ENCODE measurements around the gene ABHD12.

The ABHD12 gene

DNA sequence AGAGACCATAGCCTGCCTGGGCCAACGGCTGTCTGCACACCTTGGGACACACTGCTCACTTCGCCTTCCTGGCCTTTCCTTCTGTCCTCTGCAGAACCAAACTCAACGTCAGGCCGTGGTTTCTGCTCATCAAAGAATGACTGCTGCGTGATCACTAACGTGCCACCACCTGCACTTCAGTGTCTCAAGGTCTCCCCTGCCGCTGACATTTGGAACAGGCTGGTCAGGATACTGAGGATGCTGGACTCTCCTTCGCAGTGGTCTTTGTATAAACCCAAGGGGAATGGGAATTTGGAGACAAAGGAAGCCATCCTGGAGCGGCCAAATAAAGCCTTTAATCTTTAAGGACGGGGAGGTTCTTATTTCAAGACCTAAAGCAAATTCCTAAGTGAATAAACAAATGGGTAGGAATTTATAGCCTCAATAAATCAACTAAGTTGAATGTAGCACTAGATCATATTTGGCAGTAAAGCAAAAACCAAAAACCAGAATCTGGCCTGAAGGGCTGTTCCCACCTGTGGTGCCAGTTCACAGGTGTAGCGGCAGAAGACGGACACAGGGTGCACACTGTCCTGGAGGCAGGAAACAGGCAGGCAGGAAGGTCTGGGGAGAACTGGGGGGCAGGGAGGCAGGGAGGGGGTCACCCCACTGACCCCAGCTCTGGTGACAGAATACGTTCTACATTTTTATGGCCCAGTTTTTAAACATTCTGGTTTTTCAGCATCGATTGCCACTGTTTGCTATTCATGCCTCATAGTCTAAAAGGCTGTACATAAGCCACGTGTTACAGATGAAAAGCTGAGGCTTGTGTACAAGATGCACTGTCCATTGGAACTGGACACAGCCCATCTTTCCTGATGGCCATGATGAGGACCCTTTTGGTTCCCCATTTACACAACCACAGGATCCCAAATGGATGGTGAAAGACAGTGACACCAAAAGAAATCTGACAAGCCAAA lies 36.6 kb downstream of the ABHD12 start:
- Histone ChIP-seq H3K9me3 (ENCODE audit: control insufficient read depth, insufficient read depth, low read length) (no peaks in the 10 kb centered on the region), H3K27me3 (ENCODE audit: control insufficient read depth, insufficient read depth, low read length) (no peaks in the 10 kb centered on the region), H3K4me3 (ENCODE audit: low read length) (no peak overlapping the region), H3K36me3 (ENCODE audit: control insufficient read depth, insufficient read depth, low read length) (no peaks in the 10 kb centered on the region), H3K4me1 (ENCODE audit: control insufficient read depth, insufficient read depth, low read length) (peaks cover 15% of the 10 kb centered on the region), H3K27ac (ENCODE audit: low read length) (no peak overlapping the region)
- no CpG with 5 or more reads among the region's 15 CpGs for WGBS (ENCODE audit: insufficient coverage, insufficient read length)
- DNase-seq (ENCODE audit: low read depth, low spot score) = no peak

DNA sequence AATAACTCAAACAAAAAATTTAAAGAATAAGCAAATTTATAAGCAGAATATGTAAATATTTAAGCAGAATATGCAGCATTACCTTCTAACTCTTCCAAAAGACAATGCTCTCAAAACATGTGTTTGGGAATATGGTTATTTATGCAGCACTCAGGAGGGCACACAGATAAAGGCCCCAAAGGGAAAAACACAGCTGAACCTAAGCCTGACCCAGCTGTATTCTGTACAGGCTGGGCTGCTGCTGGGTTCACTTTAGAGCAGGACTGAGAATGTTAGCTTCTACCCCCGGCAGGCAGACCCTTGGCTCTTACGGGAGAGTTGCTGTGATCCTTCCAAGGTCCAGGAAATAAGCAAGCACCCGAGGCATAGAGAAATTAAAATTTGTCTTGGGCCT lies 37.3 kb downstream of the ABHD12 start:
- DNase-seq (ENCODE audit: low read depth, low spot score) = no peak
- Histone ChIP-seq H3K4me3 (ENCODE audit: low read length) (no peak overlapping the region), H3K4me1 (ENCODE audit: control insufficient read depth, insufficient read depth, low read length) (peaks cover 14% of the 10 kb centered on the region), H3K27ac (ENCODE audit: low read length) (no peak overlapping the region), H3K27me3 (ENCODE audit: control insufficient read depth, insufficient read depth, low read length) (no peaks in the 10 kb centered on the region), H3K9me3 (ENCODE audit: control insufficient read depth, insufficient read depth, low read length) (no peaks in the 10 kb centered on the region), H3K36me3 (ENCODE audit: control insufficient read depth, insufficient read depth, low read length) (no peaks in the 10 kb centered on the region)
- WGBS (ENCODE audit: insufficient coverage, insufficient read length) = no CpG with 5 or more reads among the region's 3 CpGs

DNA sequence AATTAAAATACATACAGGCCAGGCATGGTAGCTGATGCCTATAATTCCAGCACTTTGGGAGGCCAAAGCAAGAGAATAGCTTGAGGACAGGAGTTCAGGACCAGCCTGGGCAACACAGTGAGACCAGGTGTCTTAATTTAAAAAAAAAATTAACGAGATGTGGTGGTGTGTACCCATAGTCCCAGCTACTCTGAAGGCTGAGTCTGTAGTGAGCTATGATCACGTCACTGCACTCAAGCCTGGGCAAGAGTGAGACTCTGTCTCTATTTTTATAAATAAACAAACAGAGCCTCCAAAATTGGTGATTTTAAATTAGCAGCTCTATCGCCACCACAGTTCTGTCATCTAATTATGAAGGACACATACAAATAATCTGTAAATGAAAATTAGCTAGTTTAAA lies 37.9 kb downstream of the ABHD12 start:
- H3K27ac ChIP-seq (ENCODE audit: low read length) = no peak overlapping the region

DNA sequence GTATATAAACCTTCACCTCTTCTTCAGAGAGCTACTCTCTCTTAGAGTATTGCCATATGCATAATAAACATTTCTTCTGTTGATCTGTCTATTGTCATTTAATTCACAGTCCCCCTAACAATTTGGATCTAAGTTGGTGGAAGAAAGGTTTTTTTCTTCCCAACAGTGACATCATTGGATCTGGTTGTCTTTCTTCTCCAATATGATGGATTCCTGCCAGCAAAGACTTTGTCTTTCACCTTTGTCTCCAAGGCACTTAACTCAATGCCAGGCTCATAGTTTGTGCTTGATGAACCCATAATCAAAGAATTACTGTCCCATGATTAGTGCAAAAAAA lies 39.6 kb downstream of the ABHD12 start:
- no peaks in the 10 kb centered on the region for H3K9me3 ChIP-seq (ENCODE audit: control insufficient read depth, insufficient read depth, low read length)
- H3K4me1 ChIP-seq (ENCODE audit: control insufficient read depth, insufficient read depth, low read length) = peaks cover 8% of the 10 kb centered on the region
- H3K27me3 ChIP-seq (ENCODE audit: control insufficient read depth, insufficient read depth, low read length) = no peaks in the 10 kb centered on the region
- no peaks in the 10 kb centered on the region for H3K36me3 ChIP-seq (ENCODE audit: control insufficient read depth, insufficient read depth, low read length)
- DNase-seq (ENCODE audit: low read depth, low spot score) = no peak
- no peak overlapping the region for H3K27ac ChIP-seq (ENCODE audit: low read length)
- H3K4me3 ChIP-seq (ENCODE audit: low read length) = no peak overlapping the region

More for the DNA sequence above, 37.9 kb downstream of the ABHD12 start:
- H3K4me1 ChIP-seq (ENCODE audit: control insufficient read depth, insufficient read depth, low read length) = peaks cover 13% of the 10 kb centered on the region
- no peak for DNase-seq (ENCODE audit: low read depth, low spot score)
- no peaks in the 10 kb centered on the region for H3K9me3 ChIP-seq (ENCODE audit: control insufficient read depth, insufficient read depth, low read length)
- H3K4me3 ChIP-seq (ENCODE audit: low read length) = no peak overlapping the region
- H3K27me3 ChIP-seq (ENCODE audit: control insufficient read depth, insufficient read depth, low read length) = no peaks in the 10 kb centered on the region
- no CpG with 5 or more reads among the region's 3 CpGs for WGBS (ENCODE audit: insufficient coverage, insufficient read length)
- no peaks in the 10 kb centered on the region for H3K36me3 ChIP-seq (ENCODE audit: control insufficient read depth, insufficient read depth, low read length)

DNA sequence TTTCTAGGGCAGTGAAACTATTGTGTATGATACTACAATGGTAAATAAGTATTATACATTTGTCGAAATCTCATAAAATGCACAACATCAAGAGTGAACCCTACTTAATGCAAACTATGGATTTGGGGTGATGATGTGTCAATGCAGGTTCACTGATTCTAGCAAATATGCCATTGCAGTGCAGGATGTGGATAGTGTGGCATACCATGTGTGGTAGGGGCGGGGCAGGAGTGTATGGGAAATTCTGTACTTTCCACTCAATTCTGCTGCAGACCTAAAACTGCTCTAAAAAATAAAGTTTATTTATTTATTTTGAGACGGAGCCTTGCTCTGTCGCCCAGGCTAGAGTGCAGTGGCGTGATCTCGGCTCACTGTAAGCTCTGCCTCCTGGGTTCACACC lies 44.3 kb downstream of the ABHD12 start:
- WGBS (ENCODE audit: insufficient coverage, insufficient read length) = no CpG with 5 or more reads among the region's 6 CpGs
- no peaks in the 10 kb centered on the region for H3K36me3 ChIP-seq (ENCODE audit: control insufficient read depth, insufficient read depth, low read length)
- H3K27me3 ChIP-seq (ENCODE audit: control insufficient read depth, insufficient read depth, low read length) = no peaks in the 10 kb centered on the region
- DNase-seq (ENCODE audit: low read depth, low spot score) = no peak
- H3K4me3 ChIP-seq (ENCODE audit: low read length) = no peak overlapping the region
- no peaks in the 10 kb centered on the region for H3K9me3 ChIP-seq (ENCODE audit: control insufficient read depth, insufficient read depth, low read length)
- H3K4me1 ChIP-seq (ENCODE audit: control insufficient read depth, insufficient read depth, low read length) = peaks cover 2% of the 10 kb centered on the region; the same call in 1 of the 2 replicates
- no peak overlapping the region for H3K27ac ChIP-seq (ENCODE audit: low read length)

DNA sequence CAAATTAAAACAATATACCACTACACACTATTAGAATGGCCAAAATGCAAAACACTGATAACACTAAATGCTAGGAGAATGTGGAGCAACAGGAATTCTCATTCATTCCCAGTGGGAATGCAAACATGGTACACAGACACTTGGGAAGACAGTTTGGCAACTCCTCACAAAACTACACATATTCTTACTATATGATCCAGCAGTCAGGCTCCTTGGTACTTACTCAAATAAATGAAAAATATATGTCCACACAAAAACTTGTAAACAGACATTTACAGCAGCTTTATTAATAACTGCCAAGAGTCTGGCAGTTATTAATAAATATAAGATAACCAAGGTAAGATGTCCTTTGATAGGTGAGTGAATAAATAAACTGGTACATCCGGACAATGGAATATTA lies 44.9 kb downstream of the ABHD12 start:
- no peaks in the 10 kb centered on the region for H3K9me3 ChIP-seq (ENCODE audit: control insufficient read depth, insufficient read depth, low read length)
- no peaks in the 10 kb centered on the region for H3K36me3 ChIP-seq (ENCODE audit: control insufficient read depth, insufficient read depth, low read length)
- H3K4me3 ChIP-seq (ENCODE audit: low read length) = no peak overlapping the region
- no CpG with 5 or more reads among the region's 1 CpG for WGBS (ENCODE audit: insufficient coverage, insufficient read length)
- H3K27ac ChIP-seq (ENCODE audit: low read length) = no peak overlapping the region
- no peaks in the 10 kb centered on the region for H3K27me3 ChIP-seq (ENCODE audit: control insufficient read depth, insufficient read depth, low read length)
- H3K4me1 ChIP-seq (ENCODE audit: control insufficient read depth, insufficient read depth, low read length) = no peaks in the 10 kb centered on the region
- no peak for DNase-seq (ENCODE audit: low read depth, low spot score)

DNA sequence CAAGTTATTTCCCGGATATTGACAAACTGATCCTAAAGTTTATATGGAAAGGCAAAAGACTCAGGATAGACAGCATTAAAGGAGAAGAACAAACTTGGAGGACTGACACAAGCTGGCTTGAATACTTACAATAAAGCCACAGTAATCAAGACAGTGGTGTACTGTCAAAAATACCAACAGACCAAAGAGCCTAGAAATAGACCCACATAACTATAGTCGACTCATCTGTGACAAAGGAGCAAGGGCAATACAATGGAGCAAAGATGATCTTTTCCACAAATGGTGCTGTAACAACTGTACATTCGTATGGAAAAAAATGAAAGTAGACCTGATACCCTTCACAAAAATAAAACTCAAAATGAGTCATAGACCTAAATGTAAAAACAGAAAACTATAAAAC lies 46.0 kb downstream of the ABHD12 start:
- no peak for DNase-seq (ENCODE audit: low read depth, low spot score)
- Histone ChIP-seq H3K9me3 (ENCODE audit: control insufficient read depth, insufficient read depth, low read length) (no peaks in the 10 kb centered on the region), H3K27ac (ENCODE audit: low read length) (no peak overlapping the region), H3K36me3 (ENCODE audit: control insufficient read depth, insufficient read depth, low read length) (no peaks in the 10 kb centered on the region), H3K4me1 (ENCODE audit: control insufficient read depth, insufficient read depth, low read length) (peaks cover 1% of the 10 kb centered on the region; the same call in 1 of the 2 replicates), H3K27me3 (ENCODE audit: control insufficient read depth, insufficient read depth, low read length) (no peaks in the 10 kb centered on the region), H3K4me3 (ENCODE audit: low read length) (no peak overlapping the region)
- WGBS (ENCODE audit: insufficient coverage, insufficient read length) = no CpG with 5 or more reads among the region's 3 CpGs

DNA sequence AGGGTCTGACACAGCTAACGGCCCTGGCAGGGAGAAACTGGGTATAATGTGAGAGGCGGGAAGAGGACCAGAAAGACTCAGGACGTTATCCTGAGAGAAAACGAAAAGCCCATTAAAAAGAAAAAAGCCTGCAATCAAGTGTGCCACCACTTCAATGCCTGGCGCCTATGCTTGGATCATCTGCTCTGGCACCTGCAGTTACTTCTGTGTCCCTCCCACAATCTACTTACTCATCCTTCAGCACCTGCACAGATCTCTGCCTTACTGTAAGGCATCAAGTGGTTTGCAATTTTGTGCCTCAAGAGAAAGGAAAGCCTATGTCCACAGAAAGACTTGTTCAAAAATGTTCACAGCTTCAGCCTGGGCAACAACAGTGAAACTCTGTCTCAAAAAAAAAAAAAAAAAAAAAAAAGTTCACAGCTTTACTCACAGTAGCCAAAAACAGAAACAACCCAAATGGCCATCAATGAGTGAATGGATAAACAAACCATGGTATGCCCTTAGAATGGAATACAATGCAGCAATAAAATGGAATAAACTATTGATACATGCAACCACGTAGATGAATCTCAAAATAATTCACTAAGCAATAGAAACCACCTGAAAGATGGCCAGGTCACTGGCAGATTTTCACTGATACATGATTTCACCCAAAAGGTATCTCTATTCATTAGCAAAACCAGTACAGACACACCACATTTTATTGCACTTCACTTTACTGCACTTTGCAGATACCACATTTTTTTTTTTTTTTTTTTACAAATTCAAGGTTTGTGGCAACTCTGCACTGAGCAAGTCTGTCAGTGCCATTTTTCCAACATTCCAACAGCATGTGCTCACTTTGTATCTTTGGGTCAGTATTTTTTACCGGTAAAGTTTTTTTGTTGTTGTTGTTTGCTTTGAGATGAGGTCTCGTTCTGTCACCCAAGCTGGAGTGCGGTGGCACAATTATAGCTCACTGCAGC lies 48.6 kb downstream of the ABHD12 start:
- Histone ChIP-seq H3K36me3 (ENCODE audit: control insufficient read depth, insufficient read depth, low read length) (peaks cover 3% of the 10 kb centered on the region; the same call in 1 of the 2 replicates), H3K9me3 (ENCODE audit: control insufficient read depth, insufficient read depth, low read length) (no peaks in the 10 kb centered on the region), H3K27ac (ENCODE audit: low read length) (no peak overlapping the region), H3K4me1 (ENCODE audit: control insufficient read depth, insufficient read depth, low read length) (peaks cover 1% of the 10 kb centered on the region; the same call in 1 of the 2 replicates), H3K27me3 (ENCODE audit: control insufficient read depth, insufficient read depth, low read length) (no peaks in the 10 kb centered on the region; the same call in 1 of the 2 replicates), H3K4me3 (ENCODE audit: low read length) (no peak overlapping the region)
- no CpG with 5 or more reads among the region's 9 CpGs for WGBS (ENCODE audit: insufficient coverage, insufficient read length)
- no peak for DNase-seq (ENCODE audit: low read depth, low spot score)

DNA sequence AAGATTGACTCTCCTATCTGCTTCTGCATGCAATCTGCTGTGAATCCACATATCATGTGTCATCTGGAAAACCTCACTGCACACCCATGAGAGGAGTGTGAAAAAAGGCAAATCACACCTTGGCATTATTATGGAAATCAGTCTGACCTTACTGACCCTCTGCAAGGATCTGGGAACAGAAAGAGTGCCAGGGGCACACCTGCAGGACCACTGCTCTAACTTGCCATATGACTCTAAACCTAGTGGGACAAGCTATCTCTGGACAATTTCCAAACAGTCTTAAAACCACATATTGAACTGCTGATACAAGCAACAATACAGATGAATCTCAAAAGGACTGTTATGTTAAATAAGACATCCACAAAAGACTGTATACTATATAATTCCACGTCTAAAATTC lies 50.3 kb downstream of the ABHD12 start:
- no peaks in the 10 kb centered on the region; the same call in 1 of the 2 replicates for H3K27me3 ChIP-seq (ENCODE audit: control insufficient read depth, insufficient read depth, low read length)
- WGBS (ENCODE audit: insufficient coverage, insufficient read length) = no CpG with 5 or more reads among the region's 1 CpG
- H3K9me3 ChIP-seq (ENCODE audit: control insufficient read depth, insufficient read depth, low read length) = no peaks in the 10 kb centered on the region
- no peak overlapping the region for H3K4me3 ChIP-seq (ENCODE audit: low read length)
- peaks cover 1% of the 10 kb centered on the region; the same call in 1 of the 2 replicates for H3K4me1 ChIP-seq (ENCODE audit: control insufficient read depth, insufficient read depth, low read length)
- peaks cover 3% of the 10 kb centered on the region; the same call in 1 of the 2 replicates for H3K36me3 ChIP-seq (ENCODE audit: control insufficient read depth, insufficient read depth, low read length)
- no peak overlapping the region for H3K27ac ChIP-seq (ENCODE audit: low read length)
- DNase-seq (ENCODE audit: low read depth, low spot score) = no peak

DNA sequence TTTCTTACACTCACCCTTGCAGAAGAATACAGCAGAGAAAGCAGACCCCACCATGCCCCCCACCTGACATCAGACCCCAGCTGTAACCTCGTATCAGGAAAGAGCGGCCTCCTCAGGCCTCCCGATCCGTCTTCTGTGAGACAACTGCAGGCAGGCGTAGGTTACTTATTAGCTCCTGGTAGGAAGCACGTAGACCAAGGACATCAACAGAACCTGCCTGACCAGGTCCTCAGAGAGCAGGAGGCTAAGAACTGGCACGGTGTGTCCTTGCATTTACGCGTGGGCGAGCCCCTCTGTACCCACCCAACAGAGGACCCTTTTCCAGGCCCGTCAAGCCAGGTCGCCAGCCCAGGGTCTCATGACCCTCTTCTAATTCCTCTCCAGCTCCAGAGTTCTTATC lies 51.0 kb downstream of the ABHD12 start:
- peaks cover 1% of the 10 kb centered on the region; the same call in 1 of the 2 replicates for H3K4me1 ChIP-seq (ENCODE audit: control insufficient read depth, insufficient read depth, low read length)
- WGBS (ENCODE audit: insufficient coverage, insufficient read length) = no CpG with 5 or more reads among the region's 12 CpGs
- no peaks in the 10 kb centered on the region; the same call in 1 of the 2 replicates for H3K27me3 ChIP-seq (ENCODE audit: control insufficient read depth, insufficient read depth, low read length)
- peaks cover 3% of the 10 kb centered on the region; the same call in 1 of the 2 replicates for H3K36me3 ChIP-seq (ENCODE audit: control insufficient read depth, insufficient read depth, low read length)
- H3K9me3 ChIP-seq (ENCODE audit: control insufficient read depth, insufficient read depth, low read length) = no peaks in the 10 kb centered on the region
- DNase-seq (ENCODE audit: low read depth, low spot score) = no peak
- H3K27ac ChIP-seq (ENCODE audit: low read length) = no peak overlapping the region
- H3K4me3 ChIP-seq (ENCODE audit: low read length) = no peak overlapping the region
